T-helper 1 cell treated with Interleukin-12 subunit alpha and Interleukin-12 subunit beta and Interleukin-4 antibody, amounts not matched to agents 30 μg/mL and 1 μg/mL, for 36 hours (primary cell): ENCODE measurements around the gene ETFRF1.

ENCODE experiments used
- H3K27ac Mint-ChIP-seq: one replicate; pipeline ENCODE4 v1.8.0; 2021; ENCODE audit warnings: mild to moderate bottlenecking, mixed read lengths
- H3K27me3 Mint-ChIP-seq: one replicate; pipeline ENCODE4 v1.8.0; 2021; ENCODE audit warnings: low read depth, mixed read lengths
- H3K36me3 Mint-ChIP-seq: one replicate; pipeline ENCODE4 v1.8.0; 2021; ENCODE audit warnings: low read depth, mixed read lengths
- H3K4me1 Mint-ChIP-seq: one replicate; pipeline ENCODE4 v1.8.0; 2021; ENCODE audit warnings: low read depth, mixed read lengths
- H3K4me3 Mint-ChIP-seq: one replicate; pipeline ENCODE4 v1.8.0; 2021; ENCODE audit warnings: mild to moderate bottlenecking, moderate library complexity, mixed read lengths
- H3K9me3 Mint-ChIP-seq: one replicate; pipeline ENCODE4 v1.8.0; 2021; ENCODE audit warnings: mixed read lengths

ETFRF1 gene

DNA sequence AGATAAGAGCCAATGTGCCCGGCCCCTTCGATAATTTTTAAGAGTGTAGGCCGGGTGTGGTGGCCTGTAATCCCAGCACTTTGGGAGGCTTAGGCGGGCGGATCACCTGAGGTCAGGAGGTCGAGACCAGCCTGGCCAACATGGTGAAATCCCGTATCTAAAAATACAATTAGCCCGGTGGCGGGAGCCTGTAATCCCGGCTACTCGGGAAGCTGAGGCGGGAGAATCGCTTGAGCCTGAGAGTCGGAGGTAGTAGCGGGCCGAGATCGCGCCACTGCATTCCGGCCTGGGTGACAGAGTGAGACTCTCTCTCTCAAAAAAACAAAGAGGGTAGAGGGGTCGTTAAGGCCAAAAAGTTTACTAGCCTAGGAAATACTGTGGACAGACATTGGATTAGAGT lies 53.1 kb downstream of the ETFRF1 start:
- Mint-ChIP-seq H3K27ac (no peak overlapping the region), H3K9me3 (no peaks in the 10 kb centered on the region), H3K36me3 (peaks cover 30% of the 10 kb centered on the region), H3K4me3 (no peak overlapping the region), H3K4me1 (peaks cover 25% of the 10 kb centered on the region), H3K27me3 (peaks cover 6% of the 10 kb centered on the region)

DNA sequence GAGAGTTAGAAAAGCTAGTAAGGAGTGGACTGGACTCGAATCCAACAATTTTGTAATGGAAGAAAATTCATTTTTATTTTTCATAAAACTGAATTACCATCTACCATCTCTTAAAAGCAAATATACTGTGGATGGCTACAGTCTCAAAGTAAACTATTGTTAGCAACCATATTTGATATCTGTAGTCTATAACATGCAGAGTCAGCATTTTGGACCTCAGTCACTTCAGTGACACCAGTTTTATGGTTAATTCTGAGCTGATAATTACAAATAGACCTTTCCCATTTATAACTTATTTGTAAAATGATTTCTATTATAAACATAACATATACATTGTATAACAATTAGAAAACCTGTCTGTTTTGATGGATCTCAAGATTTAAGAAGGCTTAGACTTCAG lies 53.7 kb downstream of the ETFRF1 start:
- Mint-ChIP-seq H3K36me3 (peaks cover 29% of the 10 kb centered on the region), H3K27me3 (peaks cover 6% of the 10 kb centered on the region), H3K4me1 (peaks cover 31% of the 10 kb centered on the region), H3K4me3 (peak overlapping the region; percentile 89), H3K9me3 (no peaks in the 10 kb centered on the region), H3K27ac (no peak overlapping the region)

DNA sequence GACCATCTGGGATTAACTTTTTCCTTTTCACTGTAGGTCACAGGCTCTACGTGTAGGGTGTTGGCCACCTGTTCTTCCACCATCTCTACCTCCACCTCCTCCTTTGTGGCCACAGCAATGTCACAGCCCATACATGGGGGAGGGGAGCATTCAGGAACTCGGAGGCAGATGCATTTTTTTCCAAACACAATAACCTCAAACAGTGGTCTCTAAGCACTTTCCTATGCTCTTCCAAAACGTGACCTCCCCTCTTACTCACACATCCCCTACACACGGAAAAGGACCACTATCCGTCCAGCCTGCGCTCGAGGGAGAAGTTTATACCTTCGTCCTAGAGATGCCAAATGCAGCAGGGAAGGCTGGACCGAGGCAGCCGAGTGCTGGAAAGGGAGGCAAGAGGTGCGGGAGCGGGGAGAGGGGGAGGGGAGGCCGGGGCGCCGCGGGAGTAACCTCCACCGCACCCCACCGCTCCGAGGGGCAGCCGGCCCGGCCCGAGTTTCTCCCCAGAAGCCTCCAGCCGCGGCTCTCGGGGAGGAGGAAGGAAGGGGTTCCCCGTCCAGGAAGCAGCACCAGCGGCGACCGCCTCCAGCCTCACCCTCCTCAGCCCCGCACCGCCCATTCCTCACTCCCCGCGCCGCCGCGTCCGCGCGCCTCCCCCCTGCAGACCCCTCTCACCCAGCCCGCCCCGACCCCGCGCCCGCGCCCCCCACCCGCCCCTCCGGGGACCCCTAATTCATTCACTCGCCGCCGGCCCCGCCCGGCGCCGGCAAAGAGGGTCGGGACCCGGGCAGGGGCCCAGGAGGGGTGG lies 55.1 kb downstream of the ETFRF1 start:
- Mint-ChIP-seq H3K27ac (peak overlapping the region; percentile 93), H3K4me1 (peaks cover 29% of the 10 kb centered on the region), H3K27me3 (peaks cover 11% of the 10 kb centered on the region), H3K4me3 (peak overlapping the region; percentile 89), H3K9me3 (no peaks in the 10 kb centered on the region), H3K36me3 (peaks cover 19% of the 10 kb centered on the region)

DNA sequence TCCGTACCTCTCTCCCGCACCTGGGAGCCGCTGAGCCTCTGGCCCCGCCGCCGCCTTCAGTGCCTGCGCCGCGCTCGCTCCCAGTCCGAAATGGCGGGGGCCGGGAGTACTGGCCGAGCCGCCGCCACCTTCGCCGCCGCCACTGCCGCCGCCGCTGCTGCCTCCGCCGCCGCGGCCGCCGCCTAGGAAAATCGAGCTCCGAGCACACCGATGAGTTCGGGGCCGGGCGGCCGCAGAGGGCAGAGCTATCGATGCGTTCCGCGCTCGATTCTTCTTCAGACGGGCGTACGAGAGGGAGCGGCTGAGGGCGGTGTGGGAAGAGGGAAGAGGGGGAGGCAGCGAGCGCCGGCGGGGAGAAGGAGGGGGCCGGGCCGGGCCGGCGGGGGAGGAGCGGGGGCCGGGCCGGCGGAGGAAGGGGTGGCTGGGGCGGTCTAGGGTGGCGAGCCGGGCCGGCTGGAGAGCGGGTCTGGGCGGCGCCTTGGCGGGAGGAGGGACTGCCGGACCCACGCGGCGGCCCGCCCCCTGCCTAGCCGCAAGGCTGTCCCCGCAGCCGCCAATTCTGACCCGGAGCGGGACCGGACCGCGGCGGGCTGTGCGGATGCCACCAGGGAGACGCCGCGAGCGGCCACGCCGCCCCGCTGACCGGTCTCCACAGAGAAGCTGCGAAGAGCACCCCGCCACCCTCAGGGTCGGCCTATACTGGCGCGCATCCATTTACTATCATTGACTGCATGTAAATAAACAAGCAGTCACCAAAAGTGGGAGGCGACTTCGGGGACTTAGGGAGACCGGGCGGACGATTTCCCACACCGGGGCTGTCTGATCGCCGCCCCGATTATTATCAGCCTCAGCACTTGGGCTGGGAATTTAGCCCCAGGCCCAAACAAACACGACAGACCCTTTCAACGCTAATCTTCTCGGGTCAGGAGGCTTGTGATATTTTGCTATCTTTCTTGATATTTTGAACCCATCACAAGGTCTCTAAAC lies 56.0 kb downstream of the ETFRF1 start, which contains the start of gene KRAS:
TSS of gene KRAS (minus strand) at position 186 of the 987 bp plus-strand sequence.
- peaks cover 23% of the 10 kb centered on the region for H3K4me1 Mint-ChIP-seq
- no peaks in the 10 kb centered on the region for H3K9me3 Mint-ChIP-seq
- peaks cover 17% of the 10 kb centered on the region for H3K27me3 Mint-ChIP-seq
- H3K27ac Mint-ChIP-seq = peak within 1 kb of the TSS; percentile 93
- H3K4me3 Mint-ChIP-seq = peak within 1 kb of the TSS; percentile 93
- peaks cover 10% of the 10 kb centered on the region for H3K36me3 Mint-ChIP-seq

DNA sequence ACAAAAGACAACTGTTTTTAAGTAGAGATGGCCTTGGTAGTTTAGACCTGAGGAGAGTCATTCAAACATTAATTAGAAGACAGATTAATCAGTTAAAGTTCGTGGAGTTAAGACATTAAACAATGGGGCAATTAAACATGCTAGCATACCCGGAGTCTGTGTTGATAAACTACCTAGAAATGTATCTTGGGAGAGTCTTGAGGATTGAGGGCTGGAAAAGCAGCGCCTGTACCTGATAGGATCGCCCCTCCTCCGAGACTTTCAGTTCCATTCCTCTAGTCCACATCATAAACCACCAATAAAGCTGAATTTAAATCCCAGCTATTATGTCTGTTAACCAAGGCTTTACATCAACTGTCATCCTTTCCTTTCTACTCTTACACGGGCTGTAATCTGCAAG lies 56.7 kb downstream of the ETFRF1 start:
- Mint-ChIP-seq H3K27me3 (peaks cover 18% of the 10 kb centered on the region), H3K4me1 (peaks cover 23% of the 10 kb centered on the region), H3K4me3 (peak overlapping the region; percentile 29), H3K36me3 (peaks cover 10% of the 10 kb centered on the region), H3K27ac (peak overlapping the region; percentile 19), H3K9me3 (no peaks in the 10 kb centered on the region)

DNA sequence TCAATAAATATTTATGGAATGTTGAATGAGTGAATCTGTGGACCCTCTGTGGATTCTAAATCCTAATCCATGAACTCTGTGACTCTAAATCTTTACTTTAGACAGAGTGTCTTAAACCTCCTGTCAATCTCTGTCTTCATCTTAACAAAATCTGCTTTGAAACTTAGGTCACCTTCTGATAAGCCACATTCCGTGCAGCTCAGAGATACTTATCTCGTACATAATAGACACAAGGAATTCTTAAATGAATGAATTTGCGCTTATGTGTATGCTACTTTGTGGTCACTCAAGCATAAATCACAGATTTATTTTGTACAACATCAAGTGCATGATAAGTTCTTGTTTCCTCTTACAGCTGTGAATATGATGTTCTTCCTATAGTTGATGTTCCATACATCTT lies 57.9 kb downstream of the ETFRF1 start:
- Mint-ChIP-seq H3K4me3 (no peak overlapping the region), H3K9me3 (no peaks in the 10 kb centered on the region), H3K27ac (no peak overlapping the region)

DNA sequence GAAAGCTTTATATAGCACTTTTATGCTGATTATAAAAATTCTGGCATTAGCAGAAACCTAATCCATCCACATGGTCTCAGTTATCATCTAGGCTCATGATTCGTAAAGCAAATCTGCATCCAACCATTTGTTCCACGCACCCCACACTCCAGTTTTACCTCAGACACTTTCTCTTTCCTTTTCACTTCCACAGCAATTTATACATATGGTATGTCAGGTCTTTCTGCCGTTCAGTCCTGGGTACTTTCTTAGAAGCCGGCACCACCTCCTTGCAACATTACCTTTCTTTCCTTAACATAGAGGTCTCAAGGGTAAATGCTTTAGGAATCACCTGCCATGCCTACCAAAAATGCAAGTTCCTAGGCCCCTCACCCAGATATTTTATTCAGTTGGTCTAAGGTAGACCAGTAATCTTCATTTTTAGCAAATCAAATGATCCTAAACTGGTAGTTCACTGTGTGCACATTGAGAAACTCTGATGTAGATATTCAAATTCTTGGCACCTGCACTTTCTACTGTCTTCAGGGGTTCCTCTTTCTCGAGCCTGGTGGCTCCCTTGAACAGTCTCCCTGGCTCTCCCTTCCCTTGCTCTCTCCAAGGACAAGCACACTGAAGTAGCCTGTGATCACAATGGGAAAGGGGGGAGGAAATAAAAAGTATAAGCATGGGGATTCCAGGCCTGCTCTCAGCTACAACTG lies 58.5 kb downstream of the ETFRF1 start:
- peaks cover 13% of the 10 kb centered on the region for H3K4me1 Mint-ChIP-seq
- H3K27ac Mint-ChIP-seq = no peak overlapping the region
- H3K9me3 Mint-ChIP-seq = no peaks in the 10 kb centered on the region
- H3K4me3 Mint-ChIP-seq = no peak overlapping the region
- H3K36me3 Mint-ChIP-seq = peaks cover 2% of the 10 kb centered on the region
- H3K27me3 Mint-ChIP-seq = peaks cover 18% of the 10 kb centered on the region

More for the DNA sequence above, 57.9 kb downstream of the ETFRF1 start:
- Mint-ChIP-seq H3K4me1 (peaks cover 17% of the 10 kb centered on the region), H3K36me3 (peaks cover 3% of the 10 kb centered on the region), H3K27me3 (peaks cover 18% of the 10 kb centered on the region)

DNA sequence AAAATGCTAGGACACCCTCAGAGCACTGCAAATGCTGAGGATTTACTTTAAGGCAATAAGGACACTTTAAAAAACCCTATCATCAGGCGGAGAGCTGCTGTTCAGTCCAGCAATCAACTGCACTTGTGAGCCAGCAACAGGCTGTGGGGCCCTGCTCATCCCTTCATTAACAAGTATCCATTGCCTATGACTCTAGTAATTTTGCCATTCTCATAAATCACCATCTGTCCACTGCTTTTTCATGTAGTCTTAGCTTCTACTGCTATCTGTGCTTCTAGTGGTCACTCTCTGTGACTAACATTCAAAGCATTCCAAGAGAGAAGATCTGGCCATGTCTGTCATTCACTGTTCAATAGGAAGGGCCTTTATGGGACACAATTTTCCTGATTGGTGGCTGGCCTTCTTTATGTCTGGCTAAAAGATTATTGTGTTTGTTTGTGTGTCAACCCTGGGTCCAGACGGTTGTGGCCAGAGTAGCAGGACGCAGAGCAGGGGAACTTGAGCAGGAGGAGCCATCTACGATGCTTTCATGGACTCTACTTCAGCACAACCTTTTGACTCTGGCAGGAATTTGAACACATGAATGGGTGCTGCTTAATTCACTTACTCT lies 59.3 kb downstream of the ETFRF1 start:
- H3K27me3 Mint-ChIP-seq = peaks cover 18% of the 10 kb centered on the region
- H3K4me3 Mint-ChIP-seq = no peak overlapping the region
- peaks cover 13% of the 10 kb centered on the region for H3K4me1 Mint-ChIP-seq

More for the DNA sequence above, 59.3 kb downstream of the ETFRF1 start:
- Mint-ChIP-seq H3K27ac (no peak overlapping the region), H3K36me3 (no peaks in the 10 kb centered on the region), H3K9me3 (no peaks in the 10 kb centered on the region)
